HepG2 (cell line): ENCODE results near the gene RP2. TPM values are rescaled to one million over a fixed set of nuclear protein-coding genes. Genes with fewer than 3 reads are reported as not detected.

Source experiments
- CEBPG ChIP-seq: IDR thresholded peaks from 2 replicates; pipeline ENCODE4 v1.6.1; 2016
- FOXA1 ChIP-seq, 2 experiments: fragments of 450-650 bp in 1 of 2; sonication (generic) in 1 of 2; formaldehyde crosslinking in 1 of 2; IDR thresholded peaks; 2 replicates each; pipeline versions ENCODE4 v1.4.0 to v1.6.1; 2016 to 2020; ENCODE audit warnings: missing genetic modification reagents in 1 of 2
- JUND ChIP-seq: sonication (generic); formaldehyde crosslinking; IDR thresholded peaks from 2 replicates; pipeline ENCODE4 v1.8.0; 2022; ENCODE audit warnings: mild to moderate bottlenecking, missing genetic modification reagents
- NAIF1 ChIP-seq: sonication (generic); formaldehyde crosslinking; IDR thresholded peaks from 2 replicates; pipeline ENCODE4 v1.5.0; 2020; ENCODE audit warnings: mild to moderate bottlenecking, missing genetic modification reagents, borderline replicate concordance
- NR2C2 ChIP-seq: sonication (generic); formaldehyde crosslinking; IDR thresholded peaks from 2 replicates; pipeline ENCODE4 v1.4.0; 2020; ENCODE audit warnings: missing genetic modification reagents, mild to moderate bottlenecking, moderate library complexity, borderline replicate concordance
- SIN3A ChIP-seq: IDR thresholded peaks from 2 replicates; pipeline ENCODE4 v1.6.1; 2011; ENCODE audit warnings: low read depth, mild to moderate bottlenecking, control low read depth, low read length, borderline replicate concordance
- SRSF1 ChIP-seq: fragments of 200-400 bp; formaldehyde crosslinking; optimal IDR thresholded peaks from 2 replicates; pipeline ENCODE3; 2017; ENCODE audit warnings: mild to moderate bottlenecking, low read depth, low read length, moderate library complexity
- ZNF614 ChIP-seq: IDR thresholded peaks from 2 replicates; pipeline ENCODE4 v1.6.1; 2018; ENCODE audit warnings: missing biosample characterization, missing genetic modification reagents, inconsistent platforms, borderline replicate concordance
- ZNF878 ChIP-seq: sonication (generic); formaldehyde crosslinking; IDR thresholded peaks from 2 replicates; pipeline ENCODE4 v1.8.1; 2023; ENCODE audit warnings: mild to moderate bottlenecking, missing genetic modification reagents, moderate library complexity
- polyA plus RNA-seq, 8 experiments: library from polyadenylated mRNA; depleted of rRNA in 3 of 8; stranded (reverse) in 7 of 8; unstranded in 1 of 8; fragments of >200 nt; fragmentation: Illumina TruSeq in 4 of 8; extraction: Trizol in 4 of 8; gene quantifications; 2 replicates each; pipeline versions ENCODE4 v1.2.1 to v1.2.3, GENCODE V29; 2011 to 2016; ENCODE audit warnings: low read depth in 4 of 8, missing spikeins in 1 of 8, mixed read lengths in 1 of 8; ENCODE audit not compliant: insufficient read depth in 1 of 8
- total RNA-seq, 5 experiments: library from RNA; depleted of rRNA; stranded (reverse); fragments of >200 nt; fragmentation: Illumina TruSeq; extraction: Trizol; gene quantifications; 2 replicates each; pipeline ENCODE4 v1.2.3, GENCODE V29; 2016; ENCODE audit warnings: low read depth in 1 of 5
- TF ChIP-seq, protein P1 (sequence below): sonication (generic); formaldehyde crosslinking; IDR thresholded peaks from 2 replicates; pipeline ENCODE4 v1.9.0; 2021; ENCODE audit warnings: mild to moderate bottlenecking, missing genetic modification reagents
- TF ChIP-seq, protein P2 (sequence below): sonication (generic); formaldehyde crosslinking; IDR thresholded peaks from 2 replicates; pipeline ENCODE4 v1.4.0; 2020; ENCODE audit warnings: missing genetic modification reagents
- TF ChIP-seq, protein P3 (sequence below): sonication (generic); formaldehyde crosslinking; IDR thresholded peaks from 2 replicates; pipeline ENCODE4 v1.5.1; 2020; ENCODE audit warnings: missing genetic modification reagents, mild to moderate bottlenecking, borderline replicate concordance

Gene RP2
- total and polyA plus RNA-seq, 2 of the 13 experiments (the other 11 are each of a cell fraction or from before 2014, with no cell fraction given) = 5.0 to 9.9 TPM

DNA sequence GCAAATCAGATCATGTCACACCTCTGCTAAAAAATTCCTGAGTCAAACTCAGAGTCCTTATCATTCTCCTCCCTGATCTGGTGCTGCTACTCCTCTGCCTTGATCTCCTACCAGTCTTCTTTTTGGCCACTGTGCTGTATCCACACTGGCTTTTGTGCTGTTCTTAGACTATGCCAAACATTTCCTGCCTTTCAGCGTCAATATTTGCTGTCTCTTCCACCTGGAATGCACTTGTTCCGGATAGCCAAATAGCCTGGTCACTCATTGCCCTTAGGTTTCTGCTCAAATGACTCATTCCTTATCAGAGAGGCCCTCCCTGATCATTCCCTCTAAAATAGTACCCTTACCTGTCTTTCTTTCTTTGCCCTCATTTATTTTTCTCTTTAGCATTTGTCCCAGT is 24.4 kb upstream of the RP2 start (continued):
- TF ChIP-seq, protein P1, sequence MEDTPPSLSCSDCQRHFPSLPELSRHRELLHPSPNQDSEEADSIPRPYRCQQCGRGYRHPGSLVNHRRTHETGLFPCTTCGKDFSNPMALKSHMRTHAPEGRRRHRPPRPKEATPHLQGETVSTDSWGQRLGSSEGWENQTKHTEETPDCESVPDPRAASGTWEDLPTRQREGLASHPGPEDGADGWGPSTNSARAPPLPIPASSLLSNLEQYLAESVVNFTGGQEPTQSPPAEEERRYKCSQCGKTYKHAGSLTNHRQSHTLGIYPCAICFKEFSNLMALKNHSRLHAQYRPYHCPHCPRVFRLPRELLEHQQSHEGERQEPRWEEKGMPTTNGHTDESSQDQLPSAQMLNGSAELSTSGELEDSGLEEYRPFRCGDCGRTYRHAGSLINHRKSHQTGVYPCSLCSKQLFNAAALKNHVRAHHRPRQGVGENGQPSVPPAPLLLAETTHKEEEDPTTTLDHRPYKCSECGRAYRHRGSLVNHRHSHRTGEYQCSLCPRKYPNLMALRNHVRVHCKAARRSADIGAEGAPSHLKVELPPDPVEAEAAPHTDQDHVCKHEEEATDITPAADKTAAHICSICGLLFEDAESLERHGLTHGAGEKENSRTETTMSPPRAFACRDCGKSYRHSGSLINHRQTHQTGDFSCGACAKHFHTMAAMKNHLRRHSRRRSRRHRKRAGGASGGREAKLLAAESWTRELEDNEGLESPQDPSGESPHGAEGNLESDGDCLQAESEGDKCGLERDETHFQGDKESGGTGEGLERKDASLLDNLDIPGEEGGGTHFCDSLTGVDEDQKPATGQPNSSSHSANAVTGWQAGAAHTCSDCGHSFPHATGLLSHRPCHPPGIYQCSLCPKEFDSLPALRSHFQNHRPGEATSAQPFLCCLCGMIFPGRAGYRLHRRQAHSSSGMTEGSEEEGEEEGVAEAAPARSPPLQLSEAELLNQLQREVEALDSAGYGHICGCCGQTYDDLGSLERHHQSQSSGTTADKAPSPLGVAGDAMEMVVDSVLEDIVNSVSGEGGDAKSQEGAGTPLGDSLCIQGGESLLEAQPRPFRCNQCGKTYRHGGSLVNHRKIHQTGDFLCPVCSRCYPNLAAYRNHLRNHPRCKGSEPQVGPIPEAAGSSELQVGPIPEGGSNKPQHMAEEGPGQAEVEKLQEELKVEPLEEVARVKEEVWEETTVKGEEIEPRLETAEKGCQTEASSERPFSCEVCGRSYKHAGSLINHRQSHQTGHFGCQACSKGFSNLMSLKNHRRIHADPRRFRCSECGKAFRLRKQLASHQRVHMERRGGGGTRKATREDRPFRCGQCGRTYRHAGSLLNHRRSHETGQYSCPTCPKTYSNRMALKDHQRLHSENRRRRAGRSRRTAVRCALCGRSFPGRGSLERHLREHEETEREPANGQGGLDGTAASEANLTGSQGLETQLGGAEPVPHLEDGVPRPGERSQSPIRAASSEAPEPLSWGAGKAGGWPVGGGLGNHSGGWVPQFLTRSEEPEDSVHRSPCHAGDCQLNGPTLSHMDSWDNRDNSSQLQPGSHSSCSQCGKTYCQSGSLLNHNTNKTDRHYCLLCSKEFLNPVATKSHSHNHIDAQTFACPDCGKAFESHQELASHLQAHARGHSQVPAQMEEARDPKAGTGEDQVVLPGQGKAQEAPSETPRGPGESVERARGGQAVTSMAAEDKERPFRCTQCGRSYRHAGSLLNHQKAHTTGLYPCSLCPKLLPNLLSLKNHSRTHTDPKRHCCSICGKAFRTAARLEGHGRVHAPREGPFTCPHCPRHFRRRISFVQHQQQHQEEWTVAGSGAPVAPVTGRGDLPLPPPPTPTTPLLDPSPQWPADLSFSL (CRISPR knock-in tag) = no peak
- peak; percentile 67 for TF ChIP-seq JUND (CRISPR knock-in tag)
- TF ChIP-seq ZNF614 (CRISPR knock-in tag) = peak; percentile 47; the same call in 1 of the 2 replicates
- no peak for TF ChIP-seq ZNF878 (CRISPR knock-in tag)
- TF ChIP-seq SRSF1 = no peak
- 0 out of 2 replicates have a peak, but pooled peaks have one; percentile 34 for TF ChIP-seq FOXA1 (IDR thresholded peaks at IDR 0.05)
- peak; percentile 81 for TF ChIP-seq FOXA1 (CRISPR knock-in tag; IDR thresholded peaks at IDR 0.05)
- TF ChIP-seq, protein P2, sequence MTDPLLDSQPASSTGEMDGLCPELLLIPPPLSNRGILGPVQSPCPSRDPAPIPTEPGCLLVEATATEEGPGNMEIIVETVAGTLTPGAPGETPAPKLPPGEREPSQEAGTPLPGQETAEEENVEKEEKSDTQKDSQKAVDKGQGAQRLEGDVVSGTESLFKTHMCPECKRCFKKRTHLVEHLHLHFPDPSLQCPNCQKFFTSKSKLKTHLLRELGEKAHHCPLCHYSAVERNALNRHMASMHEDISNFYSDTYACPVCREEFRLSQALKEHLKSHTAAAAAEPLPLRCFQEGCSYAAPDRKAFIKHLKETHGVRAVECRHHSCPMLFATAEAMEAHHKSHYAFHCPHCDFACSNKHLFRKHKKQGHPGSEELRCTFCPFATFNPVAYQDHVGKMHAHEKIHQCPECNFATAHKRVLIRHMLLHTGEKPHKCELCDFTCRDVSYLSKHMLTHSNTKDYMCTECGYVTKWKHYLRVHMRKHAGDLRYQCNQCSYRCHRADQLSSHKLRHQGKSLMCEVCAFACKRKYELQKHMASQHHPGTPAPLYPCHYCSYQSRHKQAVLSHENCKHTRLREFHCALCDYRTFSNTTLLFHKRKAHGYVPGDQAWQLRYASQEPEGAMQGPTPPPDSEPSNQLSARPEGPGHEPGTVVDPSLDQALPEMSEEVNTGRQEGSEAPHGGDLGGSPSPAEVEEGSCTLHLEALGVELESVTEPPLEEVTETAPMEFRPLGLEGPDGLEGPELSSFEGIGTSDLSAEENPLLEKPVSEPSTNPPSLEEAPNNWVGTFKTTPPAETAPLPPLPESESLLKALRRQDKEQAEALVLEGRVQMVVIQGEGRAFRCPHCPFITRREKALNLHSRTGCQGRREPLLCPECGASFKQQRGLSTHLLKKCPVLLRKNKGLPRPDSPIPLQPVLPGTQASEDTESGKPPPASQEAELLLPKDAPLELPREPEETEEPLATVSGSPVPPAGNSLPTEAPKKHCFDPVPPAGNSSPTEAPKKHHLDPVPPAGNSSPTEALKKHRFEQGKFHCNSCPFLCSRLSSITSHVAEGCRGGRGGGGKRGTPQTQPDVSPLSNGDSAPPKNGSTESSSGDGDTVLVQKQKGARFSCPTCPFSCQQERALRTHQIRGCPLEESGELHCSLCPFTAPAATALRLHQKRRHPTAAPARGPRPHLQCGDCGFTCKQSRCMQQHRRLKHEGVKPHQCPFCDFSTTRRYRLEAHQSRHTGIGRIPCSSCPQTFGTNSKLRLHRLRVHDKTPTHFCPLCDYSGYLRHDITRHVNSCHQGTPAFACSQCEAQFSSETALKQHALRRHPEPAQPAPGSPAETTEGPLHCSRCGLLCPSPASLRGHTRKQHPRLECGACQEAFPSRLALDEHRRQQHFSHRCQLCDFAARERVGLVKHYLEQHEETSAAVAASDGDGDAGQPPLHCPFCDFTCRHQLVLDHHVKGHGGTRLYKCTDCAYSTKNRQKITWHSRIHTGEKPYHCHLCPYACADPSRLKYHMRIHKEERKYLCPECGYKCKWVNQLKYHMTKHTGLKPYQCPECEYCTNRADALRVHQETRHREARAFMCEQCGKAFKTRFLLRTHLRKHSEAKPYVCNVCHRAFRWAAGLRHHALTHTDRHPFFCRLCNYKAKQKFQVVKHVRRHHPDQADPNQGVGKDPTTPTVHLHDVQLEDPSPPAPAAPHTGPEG (CRISPR knock-in tag) = no peak
- TF ChIP-seq, protein P3, sequence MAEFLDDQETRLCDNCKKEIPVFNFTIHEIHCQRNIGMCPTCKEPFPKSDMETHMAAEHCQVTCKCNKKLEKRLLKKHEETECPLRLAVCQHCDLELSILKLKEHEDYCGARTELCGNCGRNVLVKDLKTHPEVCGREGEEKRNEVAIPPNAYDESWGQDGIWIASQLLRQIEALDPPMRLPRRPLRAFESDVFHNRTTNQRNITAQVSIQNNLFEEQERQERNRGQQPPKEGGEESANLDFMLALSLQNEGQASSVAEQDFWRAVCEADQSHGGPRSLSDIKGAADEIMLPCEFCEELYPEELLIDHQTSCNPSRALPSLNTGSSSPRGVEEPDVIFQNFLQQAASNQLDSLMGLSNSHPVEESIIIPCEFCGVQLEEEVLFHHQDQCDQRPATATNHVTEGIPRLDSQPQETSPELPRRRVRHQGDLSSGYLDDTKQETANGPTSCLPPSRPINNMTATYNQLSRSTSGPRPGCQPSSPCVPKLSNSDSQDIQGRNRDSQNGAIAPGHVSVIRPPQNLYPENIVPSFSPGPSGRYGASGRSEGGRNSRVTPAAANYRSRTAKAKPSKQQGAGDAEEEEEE (CRISPR knock-in tag) = no peak
- no peak for TF ChIP-seq NAIF1 (CRISPR knock-in tag)
- TF ChIP-seq NR2C2 (CRISPR knock-in tag) = no peak
- no peak for TF ChIP-seq CEBPG (CRISPR knock-in tag)
- TF ChIP-seq SIN3A = no peak
